ENCODE results near the gene IFNL4. TPM values are rescaled to one million over a fixed set of nuclear protein-coding genes. Genes with fewer than 3 reads are reported as not detected.

The IFNL4 gene
- total RNA-seq, 2 donors from 2014 or later, result not detected

GRCh38 chr19:39203372-39204341 is 45.0 kb downstream of the IFNL4 start, which contains the start of gene SYCN:
Gene SYCN, minus strand, starts transcription at chr19:39204263. Its CDS starts 9 bp downstream, at chr19:39204254.
- WGBS, result 38% methylated on average over 23 of the region's 57 CpGs
- Histone ChIP-seq H3K4me3 (no peak within 1 kb of the TSS), H3K9me3 (no peaks in the 10 kb centered on the region), H3K27ac (no peak within 1 kb of the TSS), H3K27me3 (replicated peaks; ENCODE audit: insufficient read depth) (peaks cover 21% of the 10 kb centered on the region), H3K36me3 (no peaks in the 10 kb centered on the region), H3K4me1 (replicated peaks) (no peaks in the 10 kb centered on the region)
- no peak for DNase-seq (ENCODE audit: low spot score)
- intact Hi-C loops (cut with DNase I), result no loop called here
- TF ChIP-seq POLR2AphosphoS5 (IDR thresholded peaks at IDR 0.05), result no peak
- TF ChIP-seq, protein P1, sequence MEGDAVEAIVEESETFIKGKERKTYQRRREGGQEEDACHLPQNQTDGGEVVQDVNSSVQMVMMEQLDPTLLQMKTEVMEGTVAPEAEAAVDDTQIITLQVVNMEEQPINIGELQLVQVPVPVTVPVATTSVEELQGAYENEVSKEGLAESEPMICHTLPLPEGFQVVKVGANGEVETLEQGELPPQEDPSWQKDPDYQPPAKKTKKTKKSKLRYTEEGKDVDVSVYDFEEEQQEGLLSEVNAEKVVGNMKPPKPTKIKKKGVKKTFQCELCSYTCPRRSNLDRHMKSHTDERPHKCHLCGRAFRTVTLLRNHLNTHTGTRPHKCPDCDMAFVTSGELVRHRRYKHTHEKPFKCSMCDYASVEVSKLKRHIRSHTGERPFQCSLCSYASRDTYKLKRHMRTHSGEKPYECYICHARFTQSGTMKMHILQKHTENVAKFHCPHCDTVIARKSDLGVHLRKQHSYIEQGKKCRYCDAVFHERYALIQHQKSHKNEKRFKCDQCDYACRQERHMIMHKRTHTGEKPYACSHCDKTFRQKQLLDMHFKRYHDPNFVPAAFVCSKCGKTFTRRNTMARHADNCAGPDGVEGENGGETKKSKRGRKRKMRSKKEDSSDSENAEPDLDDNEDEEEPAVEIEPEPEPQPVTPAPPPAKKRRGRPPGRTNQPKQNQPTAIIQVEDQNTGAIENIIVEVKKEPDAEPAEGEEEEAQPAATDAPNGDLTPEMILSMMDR (IDR thresholded peaks at IDR 0.05), result no peak
- TF ChIP-seq POLR2A (IDR thresholded peaks at IDR 0.05), result no peak

DNA sequence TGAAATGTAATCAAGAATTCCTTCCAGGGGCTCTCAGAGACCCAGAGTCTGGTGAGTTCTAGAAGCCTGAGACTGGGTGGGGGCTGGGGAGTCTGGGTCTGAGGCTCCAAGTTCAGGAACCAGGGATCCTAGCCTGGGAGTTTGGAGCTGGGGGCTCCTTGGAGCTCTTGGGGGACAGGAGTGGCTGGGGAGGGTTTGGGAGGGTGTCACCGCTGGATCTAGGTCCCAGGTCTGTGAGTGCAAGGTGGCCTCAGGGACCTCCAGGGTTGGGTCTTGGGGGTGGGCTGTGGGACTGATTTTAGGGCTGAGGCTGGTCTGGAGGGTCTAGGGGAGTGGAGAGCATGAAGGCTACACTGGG is 45.7 kb downstream of the IFNL4 start:
- TF ChIP-seq, protein P1 (IDR thresholded peaks at IDR 0.05), result no peak
- TF ChIP-seq POLR2AphosphoS5 (IDR thresholded peaks at IDR 0.05), result no peak
- TF ChIP-seq POLR2A (IDR thresholded peaks at IDR 0.05), result no peak
- DNase-seq (ENCODE audit: low spot score), result no peak
- Histone ChIP-seq H3K9me3 (no peaks in the 10 kb centered on the region), H3K4me3 (no peak overlapping the region), H3K27me3 (replicated peaks; ENCODE audit: insufficient read depth) (peaks cover 24% of the 10 kb centered on the region), H3K27ac (no peak overlapping the region), H3K4me1 (replicated peaks) (no peaks in the 10 kb centered on the region), H3K36me3 (no peaks in the 10 kb centered on the region)
- WGBS, result 100% methylated on average over 1 of the region's 1 CpG
- intact Hi-C loops (cut with DNase I), result no loop called here

DNA sequence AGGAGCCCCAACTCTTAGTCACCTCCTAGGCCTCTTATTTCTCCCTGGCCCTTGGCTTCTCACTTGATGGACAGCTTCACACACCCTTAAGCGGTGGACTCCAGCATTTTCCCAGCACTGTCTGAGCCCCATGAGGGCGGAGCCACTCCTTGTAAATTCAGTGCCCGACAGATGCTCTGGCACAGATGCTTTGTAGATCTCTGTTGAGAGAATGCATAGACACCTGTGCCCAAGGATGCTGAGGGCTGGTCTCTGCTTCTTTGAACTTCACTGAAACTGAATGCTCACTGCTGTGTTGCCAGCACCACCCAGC is 47.9 kb downstream of the IFNL4 start:
- Histone ChIP-seq H3K4me1 (replicated peaks) (peaks cover 4% of the 10 kb centered on the region), H3K4me3 (no peak overlapping the region), H3K27me3 (replicated peaks; ENCODE audit: insufficient read depth) (peaks cover 31% of the 10 kb centered on the region), H3K27ac (no peak overlapping the region), H3K36me3 (no peaks in the 10 kb centered on the region), H3K9me3 (no peaks in the 10 kb centered on the region)
- DNase-seq (ENCODE audit: low spot score), result no peak
- TF ChIP-seq POLR2AphosphoS5 (IDR thresholded peaks at IDR 0.05), result no peak
- TF ChIP-seq, protein P1 (IDR thresholded peaks at IDR 0.05), result no peak
- no peak for TF ChIP-seq POLR2A (IDR thresholded peaks at IDR 0.05)
- intact Hi-C loops (cut with DNase I), result no loop called here
- WGBS, result 54% methylated on average over 3 of the region's 3 CpGs

GRCh38 chr19:39200066-39200802 is 48.4 kb downstream of the IFNL4 start:
- Histone ChIP-seq H3K27ac (no peak overlapping the region), H3K4me3 (no peak overlapping the region), H3K4me1 (replicated peaks) (peaks cover 4% of the 10 kb centered on the region), H3K9me3 (no peaks in the 10 kb centered on the region), H3K36me3 (no peaks in the 10 kb centered on the region), H3K27me3 (replicated peaks; ENCODE audit: insufficient read depth) (peaks cover 31% of the 10 kb centered on the region)
- no peak for DNase-seq (ENCODE audit: low spot score)
- 86% methylated on average over 32 of the region's 32 CpGs for WGBS
- TF ChIP-seq POLR2AphosphoS5 (IDR thresholded peaks at IDR 0.05), result no peak
- no peak for TF ChIP-seq POLR2A (IDR thresholded peaks at IDR 0.05)
- TF ChIP-seq, protein P1 (IDR thresholded peaks at IDR 0.05), result no peak
- intact Hi-C loops (cut with DNase I), result no loop called here
